GM18502 (cell line): ENCODE data around the gene ALKAL2.

Experiments
- ATAC-seq: cut with Tn5 transposase; IDR thresholded peaks from one replicate; pipeline ENCODE4 v1.9.1; 2021; ENCODE audit warnings: mild to moderate bottlenecking; ENCODE audit not compliant: unreplicated experiment, poor library complexity

The ALKAL2 gene

GRCh38 chr2:252001-252602 is 35.8 kb downstream of the ALKAL2 start:
- no peak for ATAC-seq

- ATAC-seq, result no peak
Measured at GRCh38 chr2:249538-250042, 38.3 kb downstream of the ALKAL2 start.

- no peak for ATAC-seq
Measured at GRCh38 chr2:248724-249123, 39.2 kb downstream of the ALKAL2 start.

- ATAC-seq, result no peak
Measured at GRCh38 chr2:246489-247144, 41.3 kb downstream of the ALKAL2 start.

- ATAC-seq, result no peak
Measured at GRCh38 chr2:244547-244946, 43.3 kb downstream of the ALKAL2 start.

GRCh38 chr2:238869-239268 is 49.0 kb downstream of the ALKAL2 start:
- ATAC-seq, result no peak

- no peak for ATAC-seq
Measured at GRCh38 chr2:238431-238830, 49.5 kb downstream of the ALKAL2 start.

- no peak for ATAC-seq
Measured at GRCh38 chr2:237878-238277, 50.0 kb downstream of the ALKAL2 start.

GRCh38 chr2:236993-237539 is 50.8 kb downstream of the ALKAL2 start:
- ATAC-seq, result no peak

- no peak for ATAC-seq
Measured at GRCh38 chr2:234421-234820, 53.5 kb downstream of the ALKAL2 start.

GRCh38 chr2:233030-233429 is 54.9 kb downstream of the ALKAL2 start:
- no peak for ATAC-seq

GRCh38 chr2:231521-232185 is 56.2 kb downstream of the ALKAL2 start:
- ATAC-seq, result no peak
